ENCODE results near the gene ASIC2. TPM values are rescaled to one million over a fixed set of nuclear protein-coding genes. Genes with fewer than 3 reads are reported as not detected.

ASIC2 gene
- total and polyA plus RNA-seq, 7 donors: 0.01 TPM; not detected in 6

DNA sequence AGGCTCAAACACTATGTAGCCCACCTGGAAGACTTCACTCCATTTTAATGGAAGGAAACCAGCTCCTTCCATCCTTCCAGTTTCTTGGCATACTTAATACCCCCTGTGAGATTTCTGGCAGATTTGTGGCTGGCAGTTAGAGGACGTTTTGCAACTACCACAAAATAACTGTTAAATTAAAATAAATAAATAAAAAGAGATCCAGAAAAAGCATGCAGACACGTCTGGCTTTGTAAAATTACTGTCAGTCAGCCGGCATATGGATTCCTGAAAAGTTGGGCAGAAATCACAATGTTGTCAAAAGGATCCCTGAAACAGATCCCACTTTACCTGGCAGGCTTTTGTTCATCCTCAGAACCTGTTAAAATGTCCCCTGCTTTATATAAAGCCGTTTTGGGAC, 113.9 kb downstream of the ASIC2 start:
- H3K9me3 ChIP-seq: no peaks in the 10 kb centered on the region
- no peak for TF ChIP-seq CTCF (IDR thresholded peaks at IDR 0.05)
- H3K27me3 ChIP-seq (ENCODE audit: insufficient read depth in 3 of 3, low read length in 2 of 3): peaks cover 0 to 25% (median 0%) of the 10 kb centered on the region in 3 donors
- no peak overlapping the region for H3K27ac ChIP-seq
- H3K36me3 ChIP-seq (ENCODE audit: insufficient read depth in 1 of 2, low read depth in 1 of 2): no peaks in the 10 kb centered on the region
- no peaks in the 10 kb centered on the region for H3K4me1 ChIP-seq
- no peak for ATAC-seq
- intact Hi-C loops (cut with DNase I): loop anchor here in 1 of 2 donors (2.0 kb wide), 1 partner anchor 50 kb away; no protein-coding TSS in a partner anchor
- 42 to 46% (median 43%) methylated on average over 4 of the region's 4 CpGs for WGBS, 3 donors
- H3K4me3 ChIP-seq: no peak overlapping the region
- no peak for DNase-seq

- Histone ChIP-seq H3K4me1 (no peaks in the 10 kb centered on the region), H3K4me3 (no peak overlapping the region), H3K27me3 (ENCODE audit: insufficient read depth in 3 of 3, low read length in 2 of 3) (peaks cover 0 to 21% (median 2%) of the 10 kb centered on the region in 3 donors), H3K27ac (no peak overlapping the region), H3K9me3 (no peaks in the 10 kb centered on the region), H3K36me3 (ENCODE audit: insufficient read depth in 1 of 2, low read depth in 1 of 2) (no peaks in the 10 kb centered on the region)
- no peak for DNase-seq
- no peak for ATAC-seq
- intact Hi-C loops (cut with DNase I): loop anchor here in 1 of 2 donors (2.0 kb wide), 1 partner anchor 50 kb away; no protein-coding TSS in a partner anchor
- 52 to 58% (median 52%) methylated on average over 3 of the region's 3 CpGs for WGBS, 3 donors
- TF ChIP-seq CTCF (IDR thresholded peaks at IDR 0.05): no peak
Measured at GRCh38 chr17:33178681-33179080, 114.4 kb downstream of the ASIC2 start.

- intact Hi-C loops (cut with DNase I): no loop called here
- Histone ChIP-seq H3K4me3 (no peak overlapping the region), H3K4me1 (no peaks in the 10 kb centered on the region), H3K27ac (no peak overlapping the region), H3K36me3 (ENCODE audit: insufficient read depth in 1 of 2, low read depth in 1 of 2) (no peaks in the 10 kb centered on the region), H3K9me3 (no peaks in the 10 kb centered on the region), H3K27me3 (ENCODE audit: insufficient read depth in 3 of 3, low read length in 2 of 3) (peaks cover 0 to 14% (median 2%) of the 10 kb centered on the region in 3 donors)
- DNase-seq: no peak
- no peak for TF ChIP-seq CTCF (IDR thresholded peaks at IDR 0.05)
- ATAC-seq: no peak
- 38% methylated on average over 8 of the region's 8 CpGs for WGBS, 3 donors
Measured at GRCh38 chr17:33175562-33175961, 117.5 kb downstream of the ASIC2 start.

GRCh38 chr17:33171931-33172330, 121.2 kb downstream of the ASIC2 start:
- no peak for TF ChIP-seq CTCF (IDR thresholded peaks at IDR 0.05)
- DNase-seq (no peak), ATAC-seq (no peak)
- H3K27ac ChIP-seq: no peak overlapping the region
- WGBS, 3 donors: 63 to 73% (median 65%) methylated on average over 2 of the region's 2 CpGs
- no peaks in the 10 kb centered on the region for H3K4me1 ChIP-seq
- no peak overlapping the region for H3K4me3 ChIP-seq
- H3K9me3 ChIP-seq: no peaks in the 10 kb centered on the region
- intact Hi-C loops (cut with DNase I): no loop called here
- no peaks in the 10 kb centered on the region for H3K36me3 ChIP-seq (ENCODE audit: insufficient read depth in 1 of 2, low read depth in 1 of 2)
- H3K27me3 ChIP-seq (ENCODE audit: insufficient read depth in 3 of 3, low read length in 2 of 3): peaks cover 0 to 14% (median 2%) of the 10 kb centered on the region in 3 donors
